HepG2 (cell line): Measurements from ENCODE around the gene GPR39.

Experiments used
- KDM2A ChIP-seq: sonication (generic); formaldehyde crosslinking; IDR thresholded peaks from 2 replicates; pipeline ENCODE4 v1.4.0; 2020; ENCODE audit warnings: low read depth, missing genetic modification reagents, borderline replicate concordance
- RORA ChIP-seq: sonication (generic); formaldehyde crosslinking; IDR thresholded peaks from 2 replicates; pipeline ENCODE4 v1.5.0; 2020; ENCODE audit warnings: mild to moderate bottlenecking, missing genetic modification reagents, moderate library complexity
- TRIM24 ChIP-seq: sonication (generic); formaldehyde crosslinking; IDR thresholded peaks from 2 replicates; pipeline ENCODE4 v1.8.0; 2022; ENCODE audit warnings: mild to moderate bottlenecking, missing genetic modification reagents
- ZNF770 ChIP-seq: sonication (generic); formaldehyde crosslinking; IDR thresholded peaks from 2 replicates; pipeline ENCODE4 v1.5.0; 2020; ENCODE audit warnings: mild to moderate bottlenecking, missing genetic modification reagents
- TF ChIP-seq, protein P1 (sequence below): sonication (generic); formaldehyde crosslinking; IDR thresholded peaks from 2 replicates; pipeline ENCODE4 v1.5.0; 2020; ENCODE audit warnings: mild to moderate bottlenecking, missing genetic modification reagents, moderate library complexity

DNA sequence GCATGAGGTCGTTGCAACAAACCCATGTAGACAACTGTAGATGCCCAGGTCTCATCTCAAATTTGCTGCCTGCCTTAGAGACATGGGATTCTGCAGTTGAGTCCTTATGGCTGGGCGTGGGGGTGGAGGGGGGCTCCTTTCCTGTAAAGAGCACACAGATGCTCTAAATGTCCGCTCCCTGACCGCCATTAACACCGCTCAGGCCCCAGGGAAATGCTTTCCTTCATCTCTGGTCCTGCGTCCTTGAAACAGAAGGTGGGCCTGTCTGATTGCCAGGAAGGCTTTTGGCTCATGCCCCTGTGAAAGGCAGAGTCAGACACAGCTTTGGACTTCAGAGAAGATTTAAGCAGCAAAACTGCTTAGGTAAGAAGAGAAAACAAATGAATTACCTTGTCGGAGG is 25.7 kb downstream of the GPR39 start:
- no peak for TF ChIP-seq RORA (CRISPR knock-in tag)
- no peak for TF ChIP-seq KDM2A (CRISPR knock-in tag)
- TF ChIP-seq, protein P1, sequence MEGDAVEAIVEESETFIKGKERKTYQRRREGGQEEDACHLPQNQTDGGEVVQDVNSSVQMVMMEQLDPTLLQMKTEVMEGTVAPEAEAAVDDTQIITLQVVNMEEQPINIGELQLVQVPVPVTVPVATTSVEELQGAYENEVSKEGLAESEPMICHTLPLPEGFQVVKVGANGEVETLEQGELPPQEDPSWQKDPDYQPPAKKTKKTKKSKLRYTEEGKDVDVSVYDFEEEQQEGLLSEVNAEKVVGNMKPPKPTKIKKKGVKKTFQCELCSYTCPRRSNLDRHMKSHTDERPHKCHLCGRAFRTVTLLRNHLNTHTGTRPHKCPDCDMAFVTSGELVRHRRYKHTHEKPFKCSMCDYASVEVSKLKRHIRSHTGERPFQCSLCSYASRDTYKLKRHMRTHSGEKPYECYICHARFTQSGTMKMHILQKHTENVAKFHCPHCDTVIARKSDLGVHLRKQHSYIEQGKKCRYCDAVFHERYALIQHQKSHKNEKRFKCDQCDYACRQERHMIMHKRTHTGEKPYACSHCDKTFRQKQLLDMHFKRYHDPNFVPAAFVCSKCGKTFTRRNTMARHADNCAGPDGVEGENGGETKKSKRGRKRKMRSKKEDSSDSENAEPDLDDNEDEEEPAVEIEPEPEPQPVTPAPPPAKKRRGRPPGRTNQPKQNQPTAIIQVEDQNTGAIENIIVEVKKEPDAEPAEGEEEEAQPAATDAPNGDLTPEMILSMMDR (CRISPR knock-in tag): no peak
- TF ChIP-seq ZNF770: no peak
- no peak for TF ChIP-seq TRIM24
